GM03348 (cell line): ENCODE results near the gene SLC32A1.
A peak's percentile ranks its signal among the peaks of the same experiment; 100 is the strongest.

ENCODE experiments used
- DNase-seq: peaks from one replicate; pipeline ENCODE4 v3.0.0; 2012; ENCODE audit warnings: low spot score

The SLC32A1 gene

DNA sequence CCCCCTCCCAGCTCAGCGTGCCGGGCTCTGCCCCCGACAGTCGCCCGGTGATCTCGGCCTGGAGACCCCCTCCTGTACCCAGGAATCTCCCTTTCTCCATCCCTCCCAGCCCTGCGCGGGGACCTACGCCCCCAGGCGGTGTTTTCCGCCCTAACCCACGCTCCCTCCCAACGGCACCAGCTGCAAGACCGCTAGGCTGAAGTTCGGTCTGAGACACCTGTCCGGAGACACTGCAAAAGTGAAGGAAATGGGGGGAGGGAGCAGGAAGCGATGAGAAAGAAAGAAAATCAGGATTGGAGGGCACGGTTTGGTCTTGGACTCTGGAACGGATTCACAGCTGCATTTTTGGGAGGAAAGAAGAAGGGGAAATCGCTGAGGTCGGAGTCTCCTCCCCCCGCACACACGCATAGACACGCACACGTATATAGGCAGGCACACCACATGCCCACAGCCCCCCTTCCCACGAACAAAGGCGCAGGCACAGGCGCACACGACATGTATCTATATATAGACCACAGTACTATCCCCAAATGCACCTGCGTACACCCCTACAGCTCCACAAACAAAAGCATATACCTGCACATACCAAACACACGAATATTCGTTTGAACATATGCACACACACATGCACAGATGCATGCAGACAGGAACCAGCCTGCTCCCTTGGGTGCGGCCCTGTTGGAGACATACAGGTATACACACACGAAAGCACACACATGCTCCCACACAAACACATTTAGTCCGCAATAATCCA lies 1.0 kb downstream of the SLC32A1 start:
- no peak for DNase-seq

DNA sequence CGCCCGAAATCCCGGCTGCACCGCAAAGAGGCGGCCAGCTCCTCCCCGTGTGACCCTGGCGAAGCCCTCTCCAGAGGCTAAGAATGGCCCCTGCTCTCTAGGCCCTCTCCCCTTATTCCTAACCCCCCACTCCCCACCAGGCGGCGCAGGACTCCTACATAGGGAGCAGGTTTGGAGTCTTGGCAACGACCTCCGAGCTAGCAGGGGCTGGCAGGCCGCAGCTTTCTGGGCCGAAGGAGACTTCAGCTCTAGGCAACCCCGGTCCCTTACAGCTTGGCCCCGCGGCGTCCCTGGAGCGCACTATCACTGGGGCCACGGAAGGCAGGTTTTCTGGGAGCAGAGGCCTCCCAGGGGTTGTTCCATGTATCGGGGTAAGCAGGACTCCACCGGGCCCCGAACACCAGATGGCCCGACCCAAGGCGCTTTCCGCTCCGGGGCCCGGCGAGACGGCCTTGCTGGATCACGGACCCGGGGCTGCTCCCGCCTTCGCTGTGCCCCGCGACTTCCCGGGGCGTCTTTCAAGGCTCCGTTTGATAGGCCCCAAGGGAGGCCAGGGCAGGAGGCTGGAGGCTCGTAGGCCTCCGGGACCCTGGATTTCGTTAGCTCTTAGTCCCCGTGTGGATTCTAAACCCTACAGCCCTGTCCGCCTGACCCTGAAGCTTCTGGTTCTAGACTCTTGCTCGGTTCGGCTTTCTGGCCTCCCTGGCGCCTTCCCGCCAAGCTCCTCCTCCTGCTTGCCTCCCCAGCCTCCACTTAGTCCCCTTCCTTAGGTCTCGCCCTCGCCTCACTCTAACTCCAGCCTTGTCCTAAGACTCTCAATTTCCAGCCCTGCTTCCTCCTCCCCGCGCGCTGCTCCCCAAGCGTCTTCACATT lies 1.9 kb downstream of the SLC32A1 start:
- DNase-seq: no peak

DNA sequence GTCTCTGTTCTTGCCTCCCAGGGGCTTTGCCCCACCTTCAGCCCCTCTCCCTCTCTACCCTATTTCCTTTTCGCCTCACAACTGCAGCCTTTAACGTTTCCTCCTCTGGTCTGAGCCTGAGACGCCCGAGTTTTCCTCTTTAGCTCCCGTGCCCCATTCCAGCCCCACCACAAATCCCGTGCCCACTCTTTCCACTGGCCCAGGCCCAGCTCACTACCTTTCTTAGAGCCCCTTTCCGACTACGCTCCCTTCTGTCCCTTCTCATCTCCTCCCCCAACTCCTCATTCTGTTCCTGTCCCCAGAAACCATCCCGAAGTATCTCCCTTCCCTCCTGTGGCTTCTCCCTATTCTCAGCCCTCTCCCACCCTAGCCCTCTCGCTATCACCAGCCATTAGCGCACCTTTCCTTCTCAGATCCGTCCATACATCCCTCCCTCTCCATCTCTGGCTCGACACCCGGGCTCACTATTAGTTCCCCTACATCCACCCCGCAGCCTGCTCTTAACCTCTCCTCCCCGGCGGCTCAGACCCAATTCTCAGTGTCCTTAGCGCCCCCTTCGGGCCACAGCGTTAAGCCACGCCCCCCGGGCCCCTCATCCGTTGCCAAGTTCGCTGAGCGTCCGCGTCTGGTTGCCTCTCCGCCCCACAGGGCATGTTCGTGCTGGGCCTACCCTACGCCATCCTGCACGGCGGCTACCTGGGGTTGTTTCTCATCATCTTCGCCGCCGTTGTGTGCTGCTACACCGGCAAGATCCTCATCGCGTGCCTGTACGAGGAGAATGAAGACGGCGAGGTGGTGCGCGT lies 2.7 kb downstream of the SLC32A1 start:
- no peak for DNase-seq

DNA sequence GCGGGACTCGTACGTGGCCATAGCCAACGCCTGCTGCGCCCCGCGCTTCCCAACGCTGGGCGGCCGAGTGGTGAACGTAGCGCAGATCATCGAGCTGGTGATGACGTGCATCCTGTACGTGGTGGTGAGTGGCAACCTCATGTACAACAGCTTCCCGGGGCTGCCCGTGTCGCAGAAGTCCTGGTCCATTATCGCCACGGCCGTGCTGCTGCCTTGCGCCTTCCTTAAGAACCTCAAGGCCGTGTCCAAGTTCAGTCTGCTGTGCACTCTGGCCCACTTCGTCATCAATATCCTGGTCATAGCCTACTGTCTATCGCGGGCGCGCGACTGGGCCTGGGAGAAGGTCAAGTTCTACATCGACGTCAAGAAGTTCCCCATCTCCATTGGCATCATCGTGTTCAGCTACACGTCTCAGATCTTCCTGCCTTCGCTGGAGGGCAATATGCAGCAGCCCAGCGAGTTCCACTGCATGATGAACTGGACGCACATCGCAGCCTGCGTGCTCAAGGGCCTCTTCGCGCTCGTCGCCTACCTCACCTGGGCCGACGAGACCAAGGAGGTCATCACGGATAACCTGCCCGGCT lies 3.4 kb downstream of the SLC32A1 start:
- DNase-seq: no peak

DNA sequence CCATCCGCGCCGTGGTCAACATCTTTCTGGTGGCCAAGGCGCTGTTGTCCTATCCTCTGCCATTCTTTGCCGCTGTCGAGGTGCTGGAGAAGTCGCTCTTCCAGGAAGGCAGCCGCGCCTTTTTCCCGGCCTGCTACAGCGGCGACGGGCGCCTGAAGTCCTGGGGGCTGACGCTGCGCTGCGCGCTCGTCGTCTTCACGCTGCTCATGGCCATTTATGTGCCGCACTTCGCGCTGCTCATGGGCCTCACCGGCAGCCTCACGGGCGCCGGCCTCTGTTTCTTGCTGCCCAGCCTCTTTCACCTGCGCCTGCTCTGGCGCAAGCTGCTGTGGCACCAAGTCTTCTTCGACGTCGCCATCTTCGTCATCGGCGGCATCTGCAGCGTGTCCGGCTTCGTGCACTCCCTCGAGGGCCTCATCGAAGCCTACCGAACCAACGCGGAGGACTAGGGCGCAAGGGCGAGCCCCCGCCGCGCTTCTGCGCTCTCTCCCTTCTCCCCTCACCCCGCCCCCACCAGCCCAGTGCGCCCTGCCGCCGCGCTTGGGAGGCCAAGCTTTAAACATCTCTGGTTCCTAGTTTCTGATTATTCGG lies 4.0 kb downstream of the SLC32A1 start:
- no peak for DNase-seq

DNA sequence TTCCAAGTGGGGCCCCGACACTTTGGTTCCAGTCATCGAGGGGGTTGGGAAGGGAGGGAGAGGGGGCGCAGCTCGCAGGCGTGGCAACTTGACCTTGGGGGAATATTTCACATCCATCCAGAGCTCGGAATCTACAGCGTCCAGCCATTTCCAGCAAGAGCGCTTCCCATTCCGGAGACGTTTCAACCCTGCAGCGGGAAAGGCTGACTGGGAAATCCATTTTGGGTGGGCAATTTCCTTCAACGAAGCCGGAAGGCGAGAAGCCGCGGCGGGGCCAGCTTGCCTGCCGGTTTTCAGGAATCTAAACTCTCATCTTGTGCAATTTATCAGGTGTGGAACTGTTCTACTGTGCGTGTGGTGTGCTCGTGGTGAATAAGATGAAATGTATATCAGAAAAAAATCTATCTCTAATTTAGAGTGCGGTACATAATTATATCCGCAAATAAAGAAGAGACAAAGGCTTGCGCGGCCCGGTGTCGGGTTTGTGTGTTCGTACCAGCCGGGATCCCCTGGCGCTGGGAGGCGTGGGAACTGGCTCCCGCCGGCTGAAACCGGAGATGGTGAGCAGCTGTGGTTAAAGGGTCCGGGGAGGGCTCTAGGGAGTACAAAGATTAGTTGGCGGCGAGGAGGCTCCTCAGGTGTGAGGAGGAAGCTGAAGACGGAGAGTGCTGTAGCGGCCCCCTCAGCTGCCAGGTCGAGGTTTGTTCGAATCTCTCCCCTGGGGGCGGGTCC lies 4.8 kb downstream of the SLC32A1 start:
- no peak for DNase-seq

DNA sequence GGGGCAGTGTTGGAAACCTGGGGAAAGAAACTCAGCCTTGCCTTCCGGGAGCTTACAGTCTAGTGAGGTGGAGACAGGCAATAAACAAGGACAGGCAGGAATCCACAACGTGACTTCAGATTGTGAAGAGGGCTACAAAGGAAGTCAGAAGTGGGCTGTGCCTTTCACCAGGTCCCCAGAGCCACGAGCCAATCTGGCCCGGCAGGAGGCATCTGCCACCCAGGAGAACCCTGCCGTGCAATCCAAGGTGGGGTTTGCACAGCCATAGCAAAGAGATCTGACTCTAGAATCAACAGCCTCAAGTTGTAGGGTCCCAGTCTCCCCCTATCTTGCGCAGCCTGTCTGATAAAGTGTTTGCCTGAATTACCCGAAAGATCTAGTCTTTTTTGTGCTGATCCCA lies 5.5 kb downstream of the SLC32A1 start:
- no peak for DNase-seq

DNA sequence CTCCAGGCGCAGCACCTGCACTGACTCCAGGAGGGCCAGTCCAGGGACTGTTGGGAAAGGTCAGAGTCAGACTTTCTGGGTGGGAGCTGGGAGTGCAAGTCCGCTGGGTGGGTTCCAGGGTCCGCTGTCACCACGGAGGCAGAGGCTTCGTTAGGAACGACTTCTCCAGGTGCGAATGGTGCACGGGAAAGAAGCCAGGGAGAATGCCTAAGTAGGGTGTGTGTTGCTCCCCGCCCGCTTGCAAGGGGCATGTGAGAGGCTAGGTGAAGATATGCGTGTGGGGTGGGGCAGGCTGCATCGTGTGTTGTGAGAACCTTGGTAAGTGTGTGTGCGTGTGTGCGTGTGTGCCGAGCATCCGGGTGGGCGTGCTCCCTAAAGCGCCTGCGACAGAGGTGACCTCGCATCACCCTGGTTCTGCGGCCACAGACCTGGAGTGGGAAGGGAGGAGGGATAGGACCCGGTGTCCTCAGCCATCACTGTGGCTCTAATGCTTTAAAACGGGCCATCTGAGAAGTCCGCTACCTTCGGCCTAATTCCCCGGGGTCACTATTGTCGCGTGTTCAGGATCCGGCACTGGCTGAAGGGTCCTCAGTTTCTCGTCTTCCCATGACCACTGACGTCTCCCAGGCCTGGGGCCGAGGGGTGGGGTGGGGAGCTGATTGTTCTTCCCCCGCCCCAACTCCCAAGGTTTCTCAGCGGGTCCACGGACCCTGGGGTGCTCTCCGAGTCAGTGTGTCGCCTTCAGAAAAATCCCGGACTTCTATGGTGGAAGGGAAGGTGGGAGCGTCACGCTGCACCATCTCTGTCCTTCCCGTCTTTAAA lies 6.1 kb downstream of the SLC32A1 start:
- no peak for DNase-seq

DNA sequence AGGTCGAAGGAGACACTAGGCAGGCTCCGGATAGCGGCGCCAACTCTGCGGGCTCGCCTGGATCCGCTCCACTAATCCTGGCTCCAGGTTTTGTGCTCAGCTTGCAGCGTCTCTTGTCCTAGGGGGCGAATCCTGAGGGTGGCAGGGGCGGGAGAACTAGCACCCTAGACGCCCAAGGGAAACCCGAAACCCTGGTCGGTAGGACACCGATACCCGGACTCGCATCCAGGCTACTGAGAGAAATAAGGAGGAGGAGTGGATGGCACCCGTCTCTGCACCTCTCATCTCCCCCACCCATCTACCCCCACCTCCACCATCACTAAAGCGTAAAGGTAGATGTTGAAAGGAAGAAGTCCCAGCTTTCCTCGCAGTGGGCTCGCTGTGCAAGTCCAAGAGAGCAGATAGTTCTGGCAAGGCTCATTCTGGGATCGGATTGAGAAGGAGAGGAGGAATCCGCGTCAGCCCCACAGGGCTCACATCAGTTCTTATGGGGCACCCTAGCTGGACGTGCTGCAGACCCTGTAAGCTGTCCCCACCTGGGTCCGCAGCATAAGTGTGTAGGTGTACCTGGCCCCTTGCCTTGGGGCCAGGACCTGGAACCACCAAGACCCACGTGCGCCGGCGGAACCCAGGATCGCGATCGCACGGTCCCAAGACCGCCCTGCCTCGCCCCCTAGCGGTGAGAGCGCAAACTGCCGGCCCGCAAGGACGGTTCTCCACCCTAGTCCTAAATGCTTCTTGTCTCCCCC lies 6.9 kb downstream of the SLC32A1 start:
- DNase-seq: peak; percentile 83

DNA sequence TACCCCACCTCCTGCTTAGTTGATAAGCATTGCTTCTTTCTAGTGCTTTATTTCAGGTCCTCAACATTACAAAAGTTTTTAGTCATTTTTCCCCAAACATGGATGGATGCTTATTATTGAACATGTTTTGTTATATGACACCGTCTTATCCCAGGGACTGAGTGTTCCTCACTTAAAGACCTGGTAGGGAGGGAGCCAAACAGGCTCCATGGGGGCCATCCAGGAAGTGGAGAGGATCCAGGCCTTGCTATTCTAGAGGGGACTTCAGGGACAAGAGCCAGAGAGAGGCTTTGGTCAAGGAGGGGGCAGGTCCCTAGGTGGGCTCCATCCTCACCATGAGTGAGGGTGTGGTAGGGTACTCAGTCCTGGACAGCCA lies 7.4 kb downstream of the SLC32A1 start:
- DNase-seq: no peak

DNA sequence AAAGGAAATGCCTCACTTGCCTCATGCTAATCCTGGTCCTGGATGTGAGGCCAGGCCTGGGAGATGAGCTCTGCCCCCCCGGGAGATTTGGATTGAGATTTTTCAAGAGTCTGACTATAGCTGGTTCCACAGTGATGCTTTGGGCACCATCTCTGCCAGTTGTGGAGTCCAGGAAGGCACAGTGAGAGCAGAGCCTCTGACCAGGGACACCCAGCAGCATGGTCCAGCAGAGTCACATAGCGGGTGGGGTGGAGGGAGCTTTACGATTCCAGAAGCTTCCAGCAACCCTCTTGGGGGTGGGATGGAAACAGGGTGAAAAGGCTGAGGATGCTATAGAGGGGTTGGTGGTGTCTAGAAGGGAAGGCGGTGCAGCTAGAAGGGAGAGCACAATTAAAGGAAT lies 8.7 kb downstream of the SLC32A1 start:
- no peak for DNase-seq

DNA sequence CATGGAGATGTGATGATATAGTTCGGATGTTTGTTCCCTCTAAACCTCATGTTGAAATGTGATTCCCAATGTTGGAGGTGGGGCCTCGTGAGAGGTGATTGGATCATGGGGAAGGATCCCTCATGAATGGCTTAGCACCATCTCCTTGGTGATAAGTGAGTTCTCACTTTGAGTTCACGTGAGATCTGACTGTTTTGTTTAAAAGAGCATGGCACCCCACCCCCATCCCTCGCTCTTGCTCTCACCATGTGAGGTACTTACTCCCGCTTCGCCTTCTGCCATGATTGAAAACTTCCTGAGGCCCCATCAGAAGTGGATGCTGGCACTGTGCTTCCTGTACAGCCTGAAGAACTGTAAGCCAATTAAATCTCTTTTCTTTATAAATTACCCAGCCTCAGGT lies 10.9 kb downstream of the SLC32A1 start:
- no peak for DNase-seq

DNA sequence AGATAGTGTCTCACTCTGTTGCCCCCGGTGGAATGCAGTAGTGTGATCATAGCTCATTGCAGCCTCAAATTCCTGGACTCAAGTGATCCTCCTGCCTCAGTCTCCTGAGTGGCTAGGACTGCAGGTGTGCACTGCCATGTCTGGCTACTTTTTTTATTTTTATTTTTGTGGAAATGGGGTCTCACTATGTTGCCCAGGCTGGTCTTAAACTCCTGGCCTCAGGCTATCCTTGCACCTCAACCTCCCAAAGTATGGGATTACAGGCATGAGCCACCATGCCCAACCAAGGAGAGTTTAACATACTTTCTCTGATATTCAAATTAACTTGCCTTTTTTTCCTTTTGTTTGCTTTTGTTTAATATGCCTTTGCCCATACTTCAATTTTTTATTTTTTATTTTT lies 13.6 kb downstream of the SLC32A1 start:
- no peak for DNase-seq

DNA sequence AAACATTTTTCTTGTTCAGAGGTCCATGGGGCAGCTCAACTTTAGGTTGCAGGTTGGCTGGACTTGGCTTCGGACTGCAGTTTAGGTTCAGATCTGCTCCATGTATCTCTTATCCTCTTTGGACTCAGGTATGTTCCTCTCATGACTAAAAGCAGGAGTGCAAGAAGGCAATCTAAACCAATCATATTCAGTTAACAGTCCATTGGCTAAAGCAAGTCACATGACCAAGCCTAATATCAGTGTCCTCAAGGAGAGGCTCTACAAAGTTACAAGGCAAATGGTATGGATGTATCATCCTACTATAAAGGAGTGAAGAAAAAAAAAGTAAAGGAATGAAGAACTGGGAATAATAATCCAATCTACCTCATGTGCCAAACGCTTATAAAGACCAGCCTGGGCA lies 21.5 kb downstream of the SLC32A1 start:
- no peak for DNase-seq

DNA sequence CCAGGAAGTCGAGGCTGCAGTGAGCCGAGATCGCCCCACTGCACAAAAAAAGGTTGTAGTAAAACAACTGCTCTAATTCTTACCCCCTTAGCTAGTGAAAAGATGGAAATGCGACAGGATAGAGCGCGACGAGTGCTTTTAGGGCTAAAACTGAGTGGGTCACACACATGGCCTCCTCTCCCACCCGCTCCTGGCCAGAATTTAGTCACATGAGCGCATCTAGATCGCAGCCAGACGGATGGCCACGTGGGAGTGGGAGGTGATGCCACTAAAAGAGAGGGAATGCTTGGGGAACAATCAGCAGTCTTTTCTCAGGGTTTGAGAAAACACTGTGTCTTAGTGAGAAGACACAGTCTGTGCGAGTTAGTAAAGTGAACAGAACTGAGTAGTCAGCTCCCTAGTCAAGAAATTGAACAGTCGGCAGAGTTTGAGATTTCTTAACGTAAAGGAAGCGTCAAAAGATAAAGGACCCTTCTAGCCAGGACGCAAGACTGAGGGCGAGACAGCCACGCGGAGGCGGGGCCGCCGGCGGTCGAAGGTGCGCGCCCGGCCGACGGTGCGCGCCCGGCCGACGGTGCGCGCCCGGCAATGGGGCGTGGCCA lies 23.3 kb downstream of the SLC32A1 start:
- no peak for DNase-seq

DNA sequence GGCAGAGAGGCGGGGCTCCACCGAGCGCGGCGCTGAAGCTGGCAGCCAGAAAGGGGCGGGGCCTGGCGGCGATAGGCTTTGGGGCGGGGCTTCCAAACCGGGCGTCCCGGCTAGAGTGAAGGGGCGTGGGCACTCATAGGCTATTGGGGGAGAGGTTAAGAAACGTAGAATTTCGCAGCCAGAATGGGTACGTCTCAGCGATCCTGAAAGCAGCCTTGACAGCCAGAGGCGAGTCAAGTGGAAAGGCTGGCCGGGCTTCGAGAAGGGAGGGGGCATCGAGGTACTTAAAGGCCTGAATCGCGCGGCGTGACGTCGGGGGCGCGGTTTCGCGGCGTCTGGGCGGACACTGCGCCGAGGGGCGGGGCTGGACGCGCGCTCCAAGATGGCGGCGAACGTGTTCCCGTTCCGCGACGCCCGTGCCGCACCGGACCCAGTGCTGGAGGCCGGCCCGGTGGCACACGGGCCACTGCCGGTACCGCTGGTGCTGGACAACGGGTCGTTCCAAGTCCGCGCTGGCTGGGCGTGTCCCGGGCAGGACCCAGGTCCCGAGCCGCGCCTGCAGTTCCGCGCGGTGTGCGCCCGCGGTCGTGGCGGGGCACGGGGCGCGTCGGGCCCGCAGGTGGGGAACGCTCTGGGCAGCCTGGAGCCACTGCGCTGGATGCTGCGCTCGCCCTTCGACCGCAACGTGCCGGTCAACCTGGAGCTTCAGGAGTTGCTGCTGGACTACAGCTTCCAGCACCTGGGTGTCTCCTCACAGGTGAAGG lies 24.0 kb downstream of the SLC32A1 start, which contains the start of gene ACTR5:
TSS of gene ACTR5 (plus strand) at position 364 of the 764 bp plus-strand sequence. CDS start at position 383, 19 bp downstream.
- DNase-seq: peak; percentile 97

DNA sequence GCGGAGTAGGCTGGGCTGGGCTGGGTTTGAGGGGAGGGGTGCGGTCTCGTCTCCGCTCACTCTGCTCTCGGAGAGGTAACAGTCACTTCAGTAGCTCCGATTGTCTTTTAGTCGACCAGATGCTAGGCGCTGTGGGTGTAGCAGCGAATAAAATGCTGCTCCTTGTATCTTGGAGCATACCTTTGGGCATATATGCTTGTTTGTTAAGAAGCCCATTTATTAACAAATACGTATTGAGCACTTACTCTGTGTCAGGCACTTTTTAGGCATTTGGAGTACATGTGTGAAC lies 24.5 kb downstream of the SLC32A1 start:
- no peak for DNase-seq

DNA sequence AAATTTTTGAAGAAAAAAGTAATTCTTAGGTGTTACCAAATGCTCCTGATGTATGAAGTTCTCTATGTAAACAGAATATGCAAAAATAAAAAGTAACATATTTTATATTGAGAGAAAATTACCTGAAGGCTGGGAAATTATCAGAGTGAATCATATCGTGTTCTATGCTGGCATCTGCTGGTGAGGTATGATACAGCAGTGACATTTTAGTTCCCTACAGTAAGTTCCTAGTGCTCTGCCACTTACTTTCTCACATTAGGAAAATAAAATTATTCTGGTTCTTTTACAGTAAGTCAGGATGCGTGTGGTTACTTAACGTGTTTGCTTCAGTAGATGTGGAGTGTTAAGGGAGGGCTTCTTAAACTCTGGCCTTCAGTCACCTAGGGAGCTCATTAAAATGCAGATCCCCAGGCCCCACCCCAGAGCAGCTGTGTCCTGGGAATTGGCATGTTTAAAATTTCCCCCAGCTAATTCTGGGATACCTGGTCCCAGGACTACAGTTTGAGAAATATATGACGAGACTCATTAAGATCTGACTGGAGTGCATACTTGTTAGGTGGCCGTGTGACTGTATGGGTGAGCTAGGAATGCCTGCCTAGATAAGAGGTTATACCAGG lies 27.2 kb downstream of the SLC32A1 start:
- peak; percentile 64 for DNase-seq
